HG03196 (cell line): ENCODE results near the gene VSIR.

Source experiments
- ATAC-seq: cut with Tn5 transposase; IDR thresholded peaks from one replicate; pipeline ENCODE4 v1.9.1; 2021; ENCODE audit not compliant: unreplicated experiment

VSIR gene

GRCh38 chr10:71765906-71766716, 7.2 kb downstream of the VSIR start:
- ATAC-seq, result no peak

GRCh38 chr10:71765176-71765904, 8.0 kb downstream of the VSIR start:
- no peak for ATAC-seq

GRCh38 chr10:71763352-71764127, 9.8 kb downstream of the VSIR start:
- no peak for ATAC-seq

GRCh38 chr10:71762324-71762723, 11.0 kb downstream of the VSIR start:
- ATAC-seq, result no peak

GRCh38 chr10:71761541-71762113, 11.7 kb downstream of the VSIR start:
- ATAC-seq, result no peak

- no peak for ATAC-seq
Measured at GRCh38 chr10:71761105-71761511, 12.2 kb downstream of the VSIR start.

GRCh38 chr10:71757399-71757922, 15.9 kb downstream of the VSIR start:
- ATAC-seq, result no peak

GRCh38 chr10:71756311-71757191, 16.8 kb downstream of the VSIR start:
- no peak for ATAC-seq

- ATAC-seq, result no peak
Measured at GRCh38 chr10:71755179-71755879, 18.0 kb downstream of the VSIR start.

- ATAC-seq, result no peak
Measured at GRCh38 chr10:71754562-71754961, 18.8 kb downstream of the VSIR start.

GRCh38 chr10:71753960-71754505, 19.3 kb downstream of the VSIR start:
- ATAC-seq, result no peak

- ATAC-seq, result no peak
Measured at GRCh38 chr10:71753091-71753959, 20.0 kb downstream of the VSIR start.

GRCh38 chr10:71752391-71753090, 20.8 kb downstream of the VSIR start:
- ATAC-seq, result no peak

GRCh38 chr10:71751515-71752224, 21.6 kb downstream of the VSIR start:
- no peak for ATAC-seq

GRCh38 chr10:71750986-71751385, 22.3 kb downstream of the VSIR start:
- no peak for ATAC-seq

- no peak for ATAC-seq
Measured at GRCh38 chr10:71750124-71750841, 23.0 kb downstream of the VSIR start.
